ENCODE results near the gene PKP1. TPM values are rescaled to one million over a fixed set of nuclear protein-coding genes. Genes with fewer than 3 reads are reported as not detected.

Gene PKP1
- total and polyA plus RNA-seq, 2 of the 4 experiments (the other 2 are of a cell fraction): 0.18 to 0.36 TPM

DNA sequence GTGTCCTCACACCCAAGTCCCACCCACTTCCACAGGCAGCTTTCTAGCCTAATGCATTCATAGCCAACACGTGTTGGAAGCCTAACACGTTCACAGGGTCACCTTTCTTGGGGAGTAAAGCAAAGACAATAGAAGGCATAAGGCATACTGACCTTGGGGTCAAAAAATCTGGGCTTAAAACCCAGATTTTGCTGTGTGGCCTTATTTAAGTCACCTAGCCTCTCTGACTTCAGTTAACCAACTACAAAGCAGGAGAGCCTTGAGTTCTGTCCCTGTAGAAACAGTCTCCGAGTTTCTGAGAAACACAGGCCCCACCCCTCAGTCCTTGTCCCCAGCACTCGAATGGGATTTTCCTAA, 92.8 kb downstream of the PKP1 start:
- ATAC-seq (ENCODE audit: low read depth) (no peak), DNase-seq (no peak)
- in situ Hi-C loops (cut with MboI; ENCODE audit: low sequenced_read_pairs) (no loop called here), dilution Hi-C loops (cut with HindIII; ENCODE audit: low sequenced_read_pairs, unreplicated experiment) (no loop called here), intact Hi-C loops (cut with micrococcal nuclease) (no loop called here)
- no peak overlapping the region for H2BK20ac ChIP-seq (ENCODE audit: low read depth, low read length)
- H4K5ac ChIP-seq (ENCODE audit: low read depth, low read length): no peak overlapping the region
- H3K4me1 ChIP-seq (ENCODE audit: control insufficient read depth, insufficient read depth, low read length): peaks cover 11% of the 10 kb centered on the region; the same call in 1 of the 2 replicates
- no peak overlapping the region for H3K4ac ChIP-seq (ENCODE audit: low read depth, low read length)
- no peak overlapping the region for H3K27ac ChIP-seq (ENCODE audit: insufficient read depth, low read length)
- no peak overlapping the region for H3K9ac ChIP-seq (ENCODE audit: low read depth, low read length)
- no peak overlapping the region for H2AFZ ChIP-seq (replicated peaks; ENCODE audit: low read length, poor library complexity)
- no peak overlapping the region for H2BK120ac ChIP-seq (ENCODE audit: low read depth, low read length)
- no peak overlapping the region; the same call in 1 of the 2 replicates for H3K18ac ChIP-seq (ENCODE audit: low read depth, low read length)
- H3K56ac ChIP-seq (ENCODE audit: extremely low read depth, insufficient read depth, low read length): no peak overlapping the region
- TF ChIP-seq SMC3 (IDR thresholded peaks at IDR 0.05; ENCODE audit: low read depth, low read length) (no peak), MAZ (IDR thresholded peaks at IDR 0.05; ENCODE audit: borderline replicate concordance, low read depth, low read length) (no peak), MAFK (IDR thresholded peaks at IDR 0.05; ENCODE audit: low read depth, low read length) (no peak), RAD21 (IDR thresholded peaks at IDR 0.05; ENCODE audit: low read length) (no peak), MXI1 (IDR thresholded peaks at IDR 0.05; ENCODE audit: borderline replicate concordance, low read depth, low read length) (no peak)
- TF ChIP-seq, protein P1, sequence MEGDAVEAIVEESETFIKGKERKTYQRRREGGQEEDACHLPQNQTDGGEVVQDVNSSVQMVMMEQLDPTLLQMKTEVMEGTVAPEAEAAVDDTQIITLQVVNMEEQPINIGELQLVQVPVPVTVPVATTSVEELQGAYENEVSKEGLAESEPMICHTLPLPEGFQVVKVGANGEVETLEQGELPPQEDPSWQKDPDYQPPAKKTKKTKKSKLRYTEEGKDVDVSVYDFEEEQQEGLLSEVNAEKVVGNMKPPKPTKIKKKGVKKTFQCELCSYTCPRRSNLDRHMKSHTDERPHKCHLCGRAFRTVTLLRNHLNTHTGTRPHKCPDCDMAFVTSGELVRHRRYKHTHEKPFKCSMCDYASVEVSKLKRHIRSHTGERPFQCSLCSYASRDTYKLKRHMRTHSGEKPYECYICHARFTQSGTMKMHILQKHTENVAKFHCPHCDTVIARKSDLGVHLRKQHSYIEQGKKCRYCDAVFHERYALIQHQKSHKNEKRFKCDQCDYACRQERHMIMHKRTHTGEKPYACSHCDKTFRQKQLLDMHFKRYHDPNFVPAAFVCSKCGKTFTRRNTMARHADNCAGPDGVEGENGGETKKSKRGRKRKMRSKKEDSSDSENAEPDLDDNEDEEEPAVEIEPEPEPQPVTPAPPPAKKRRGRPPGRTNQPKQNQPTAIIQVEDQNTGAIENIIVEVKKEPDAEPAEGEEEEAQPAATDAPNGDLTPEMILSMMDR (conservative IDR thresholded peaks at IDR 0.05; ENCODE audit: low read depth, low read length): no peak
- TF ChIP-seq, protein P2, sequence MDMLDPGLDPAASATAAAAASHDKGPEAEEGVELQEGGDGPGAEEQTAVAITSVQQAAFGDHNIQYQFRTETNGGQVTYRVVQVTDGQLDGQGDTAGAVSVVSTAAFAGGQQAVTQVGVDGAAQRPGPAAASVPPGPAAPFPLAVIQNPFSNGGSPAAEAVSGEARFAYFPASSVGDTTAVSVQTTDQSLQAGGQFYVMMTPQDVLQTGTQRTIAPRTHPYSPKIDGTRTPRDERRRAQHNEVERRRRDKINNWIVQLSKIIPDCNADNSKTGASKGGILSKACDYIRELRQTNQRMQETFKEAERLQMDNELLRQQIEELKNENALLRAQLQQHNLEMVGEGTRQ (IDR thresholded peaks at IDR 0.05; ENCODE audit: low read depth, low read length): no peak
- no peak overlapping the region for H2AK9ac ChIP-seq (replicated peaks; ENCODE audit: low read depth, low read length, poor library complexity)
- ChIA-PET POLR2A (ENCODE audit: unreplicated experiment) (no interaction called here), CTCF (interaction anchor here (0.9 to 1.3 kb wide), 4 partner anchors 9 to 33 kb away, joined by 3 read pairs; no protein-coding TSS in a partner anchor)
- no peak overlapping the region for H2AK5ac ChIP-seq (ENCODE audit: low read depth, low read length)
- WGBS, 2 experiments (ENCODE audit: extremely low coverage in 2 of 2, insufficient read length in 1 of 2): no CpG with 5 or more reads among the region's 4 CpGs
- no peaks in the 10 kb centered on the region for H4K20me1 ChIP-seq (ENCODE audit: insufficient read depth, low read length)
- H3K9me3 ChIP-seq (ENCODE audit: control insufficient read depth, insufficient read depth, low read length): no peaks in the 10 kb centered on the region; the same call in 1 of the 2 replicates
- H3K27me3 ChIP-seq (ENCODE audit: control insufficient read depth, insufficient read depth, low read length): peaks cover 50% of the 10 kb centered on the region
- H3K14ac ChIP-seq (replicated peaks; ENCODE audit: low read depth, low read length): no peak overlapping the region
- BruUV-seq (replicated peaks): no TSS peak
- H4K8ac ChIP-seq (ENCODE audit: low read depth in 2 of 2, low read length in 2 of 2): no peak overlapping the region
- H2BK15ac ChIP-seq (ENCODE audit: low read depth, low read length): no peak overlapping the region
- no peaks in the 10 kb centered on the region for H3K36me3 ChIP-seq (ENCODE audit: control insufficient read depth, insufficient read depth, low read length)
- no peak overlapping the region for H3K23ac ChIP-seq (ENCODE audit: low read depth, low read length)
- no peaks in the 10 kb centered on the region for H3K9me1 ChIP-seq (ENCODE audit: insufficient read depth, low read length)
- no peak overlapping the region for H3K4me3 ChIP-seq (ENCODE audit: insufficient read depth, low read depth, low read length)
- H4K91ac ChIP-seq (ENCODE audit: insufficient read depth, low read depth, low read length): no peak overlapping the region
- no peak overlapping the region for H3K4me2 ChIP-seq (ENCODE audit: low read depth, low read length)
- no peaks in the 10 kb centered on the region for H3K79me1 ChIP-seq (ENCODE audit: low read depth in 1 of 2, low read length in 2 of 2)
- H2BK5ac ChIP-seq (ENCODE audit: low read depth, low read length, poor library complexity, severe bottlenecking): no peak overlapping the region

All from IMR-90 (cell line).